BE2C (cell line): ENCODE results near the gene APOH.

ENCODE experiments used
- DNase-seq: peaks from one replicate; pipeline ENCODE4 v3.0.0-alpha.2; 2020
- H3K27me3 ChIP-seq: fragments of 250-450 bp; sonication (Bioruptor Pico); 2 replicates; pipeline ENCODE4 v1.5.1; 2020; ENCODE audit warnings: mild to moderate bottlenecking
- H3K36me3 ChIP-seq: fragments of 250-450 bp; sonication (Bioruptor Pico); 2 replicates; pipeline ENCODE4 v1.5.1; 2020; ENCODE audit warnings: mild to moderate bottlenecking
- H3K4me1 ChIP-seq: fragments of 250-450 bp; sonication (Bioruptor Pico); 2 replicates; pipeline ENCODE4 v1.5.1; 2020
- H3K4me3 ChIP-seq: 2 replicates; pipeline ENCODE4 v1.5.1; 2011; ENCODE audit warnings: low read depth, low read length
- H3K9me3 ChIP-seq: fragments of 250-450 bp; sonication (Bioruptor Pico); 2 replicates; pipeline ENCODE4 v1.5.1; 2020
- CTCF ChIP-seq: IDR thresholded peaks from 2 replicates; pipeline ENCODE4 v1.5.1; 2012; ENCODE audit warnings: mild to moderate bottlenecking, low read depth, low read length

APOH gene

GRCh38 chr17:66210208-66210574, 19.0 kb downstream of the APOH start:
- DNase-seq: no peak
- H3K36me3 ChIP-seq: no peaks in the 10 kb centered on the region
- H3K4me1 ChIP-seq: no peaks in the 10 kb centered on the region
- no peaks in the 10 kb centered on the region for H3K27me3 ChIP-seq
- TF ChIP-seq CTCF: no peak
- H3K9me3 ChIP-seq: no peaks in the 10 kb centered on the region
- H3K4me3 ChIP-seq: no peak overlapping the region

GRCh38 chr17:66207936-66208335, 21.3 kb downstream of the APOH start:
- Histone ChIP-seq H3K27me3 (no peaks in the 10 kb centered on the region), H3K4me3 (no peak overlapping the region), H3K36me3 (no peaks in the 10 kb centered on the region), H3K9me3 (no peaks in the 10 kb centered on the region), H3K4me1 (no peaks in the 10 kb centered on the region)
- TF ChIP-seq CTCF: no peak
- no peak for DNase-seq

GRCh38 chr17:66203274-66204015, 25.8 kb downstream of the APOH start:
- no peak for DNase-seq

GRCh38 chr17:66200685-66201092, 28.5 kb downstream of the APOH start:
- Histone ChIP-seq H3K36me3 (no peaks in the 10 kb centered on the region), H3K4me3 (no peak overlapping the region), H3K27me3 (no peaks in the 10 kb centered on the region), H3K9me3 (no peaks in the 10 kb centered on the region), H3K4me1 (no peaks in the 10 kb centered on the region)
- TF ChIP-seq CTCF: peak; percentile 91
- DNase-seq: peak; percentile 72

More at GRCh38 chr17:66203274-66204015, 25.8 kb downstream of the APOH start:
- Histone ChIP-seq H3K9me3 (no peaks in the 10 kb centered on the region), H3K4me1 (no peaks in the 10 kb centered on the region), H3K27me3 (no peaks in the 10 kb centered on the region), H3K36me3 (no peaks in the 10 kb centered on the region), H3K4me3 (no peak overlapping the region)
- no peak for TF ChIP-seq CTCF

- no peak for DNase-seq
- Histone ChIP-seq H3K27me3 (no peaks in the 10 kb centered on the region), H3K36me3 (no peaks in the 10 kb centered on the region), H3K4me1 (no peaks in the 10 kb centered on the region), H3K9me3 (no peaks in the 10 kb centered on the region), H3K4me3 (no peak overlapping the region)
- no peak for TF ChIP-seq CTCF
Measured at GRCh38 chr17:66198242-66198641, 31.0 kb downstream of the APOH start.

- peak overlapping the region; percentile 81 for H3K4me3 ChIP-seq
- no peaks in the 10 kb centered on the region for H3K9me3 ChIP-seq
- H3K36me3 ChIP-seq: no peaks in the 10 kb centered on the region
- no peaks in the 10 kb centered on the region for H3K27me3 ChIP-seq
- no peak for TF ChIP-seq CTCF
- H3K4me1 ChIP-seq: no peaks in the 10 kb centered on the region
- DNase-seq: no peak
Measured at GRCh38 chr17:66192378-66192687, 36.9 kb downstream of the APOH start.
